T-cell (primary cell): ENCODE data around the gene CDC6. TPM values are rescaled to one million over a fixed set of nuclear protein-coding genes. Genes with fewer than 3 reads are reported as not detected.

ENCODE experiments used
- ATAC-seq, 4 experiments: fragments of 200-7000 bp in 3 of 4; fragments of 150-1000 bp in 1 of 4; cut with Tn5 transposase; replicated peaks in 1 of 4; 1 replicate in 3 of 4; 2 replicates in 1 of 4; pipeline ENCODE4 v1.10.0; 2021; ENCODE audit warnings: moderate library complexity in 3 of 4, mild to moderate bottlenecking in 2 of 4, moderate number of reproducible peaks in 1 of 4
- CTCF ChIA-PET, 2 donors: fragments of 300-600 bp; sonication (Branson Sonifier 250); formaldehyde crosslinking; loops; one replicate each; lab custom pipeline; 2022; ENCODE audit warnings: antibody characterized with exemption in 2 of 2; lab: Charles Lee
- POLR2A ChIA-PET, 2 donors: fragments of 300-600 bp; sonication (Branson Sonifier 250); formaldehyde crosslinking; loops; one replicate each; lab custom pipeline; 2022; ENCODE audit warnings: antibody characterized with exemption in 2 of 2; lab: Charles Lee
- DNase-seq, 35 experiments: peaks; one replicate each; pipeline versions ENCODE4 v3.0.0 to v3.0.0-alpha.2; 2013 to 2023
- H3K27ac ChIP-seq: one replicate; pipeline ENCODE4 v1.5.1; 2013; ENCODE audit warnings: low read length
- H3K27me3 ChIP-seq, 2 experiments: replicated peaks in 1 of 2; 1 replicate in 1 of 2; 2 replicates in 1 of 2; pipeline versions ENCODE4 v1.6.1 to v1.7.0; 2013; ENCODE audit warnings: low read length in 1 of 2, mixed read lengths in 1 of 2; ENCODE audit not compliant: control insufficient read depth in 2 of 2, insufficient read depth in 2 of 2; ENCODE audit errors: extremely low read depth in 1 of 2
- H3K36me3 ChIP-seq, 2 donors: 1 replicate in 1 of 2; 2 replicates in 1 of 2; pipeline versions ENCODE4 v1.6.1 to v1.7.0; 2013; ENCODE audit warnings: low read length in 1 of 2; ENCODE audit not compliant: control insufficient read depth in 2 of 2, insufficient read depth in 1 of 2; ENCODE audit errors: extremely low read depth in 1 of 2
- H3K4me1 ChIP-seq, 2 experiments: 1 replicate in 1 of 2; 2 replicates in 1 of 2; pipeline versions ENCODE4 v1.6.1 to v1.7.0; 2013; ENCODE audit warnings: low read length in 2 of 2, mixed read lengths in 1 of 2; ENCODE audit not compliant: insufficient read depth in 2 of 2, control insufficient read depth in 1 of 2; ENCODE audit errors: extremely low read depth in 1 of 2
- H3K4me3 ChIP-seq, 2 donors: 1 replicate in 1 of 2; 2 replicates in 1 of 2; pipeline versions ENCODE4 v1.5.1 to v1.7.0; 2013; ENCODE audit warnings: mild to moderate bottlenecking in 2 of 2, low read length in 1 of 2, moderate library complexity in 1 of 2; ENCODE audit not compliant: control insufficient read depth in 1 of 2; ENCODE audit errors: extremely low read depth in 1 of 2
- H3K9me3 ChIP-seq: 2 replicates; pipeline ENCODE4 v1.7.0; 2013
- H3K27ac Mint-ChIP-seq, 2 donors: one replicate each; pipeline ENCODE4 v1.8.0; 2020 to 2021; ENCODE audit warnings: mild to moderate bottlenecking in 2 of 2, mixed read lengths in 2 of 2
- H3K27me3 Mint-ChIP-seq, 2 donors: one replicate each; pipeline ENCODE4 v1.8.0; 2021 to 2022; ENCODE audit warnings: mixed read lengths in 2 of 2
- H3K36me3 Mint-ChIP-seq: one replicate; pipeline ENCODE4 v1.8.0; 2021; ENCODE audit warnings: mixed read lengths
- H3K4me1 Mint-ChIP-seq, 3 donors: one replicate each; pipeline ENCODE4 v1.8.0; 2020 to 2022; ENCODE audit warnings: mixed read lengths in 3 of 3, mild to moderate bottlenecking in 1 of 3
- H3K4me3 Mint-ChIP-seq, 3 donors: one replicate each; pipeline ENCODE4 v1.8.0; 2020 to 2022; ENCODE audit warnings: mild to moderate bottlenecking in 3 of 3, mixed read lengths in 3 of 3, moderate library complexity in 3 of 3
- H3K9me3 Mint-ChIP-seq, 3 donors: one replicate each; pipeline ENCODE4 v1.8.0; 2020 to 2022; ENCODE audit warnings: mixed read lengths in 3 of 3
- WGBS: methylation state at CpG from one replicate; pipeline ENCODE4 v1.1.5; 2013; ENCODE audit warnings: missing lambda C conversion rate; ENCODE audit not compliant: insufficient coverage; 5-methylcytosine and 5-hydroxymethylcytosine counted together
- total RNA-seq, 35 experiments: library from RNA in 6 of 35; stranded (reverse) in 6 of 35; fragments of 120-200 nt in 1 of 35; gene quantifications; one replicate each; pipeline versions ENCODE4 v1.2.1 to v1.2.4 and lab custom pipeline; 2013 to 2026

The CDC6 gene
- total RNA-seq, 5 donors from 2014 or later (not counting 1 experiment from before 2014, with no cell fraction given), result 1.3 to 3.2 (median 2.1) TPM

GRCh38 chr17:40307001-40307730, 19.5 kb downstream of the CDC6 start:
- Histone ChIP-seq H3K36me3 (no peaks in the 10 kb centered on the region), H3K9me3 (no peaks in the 10 kb centered on the region), H3K27me3 (no peaks in the 10 kb centered on the region), H3K4me1 (peaks cover 49 to 69% of the 10 kb centered on the region in 2 experiments), H3K27ac (peak overlapping the region; percentile 39), H3K4me3 (no peak overlapping the region)
- Mint-ChIP-seq H3K4me3 (no peak overlapping the region), H3K27me3 (no peaks in the 10 kb centered on the region), H3K36me3 (no peaks in the 10 kb centered on the region), H3K9me3 (no peaks in the 10 kb centered on the region), H3K4me1 (peaks cover 16 to 30% (median 29%) of the 10 kb centered on the region in 3 donors), H3K27ac (no peak overlapping the region)
- DNase-seq, result peak in 1 of 35 experiments; percentile 40
- peak in 1 of 4 experiments; percentile 48 for ATAC-seq
- ChIA-PET POLR2A (interaction anchor here (0.6 to 1.6 kb wide), 7 partner anchors 10 to 64 kb away, joined by 3 to 7 read pairs (median 3); no protein-coding TSS in a partner anchor), CTCF (interaction anchor here (0.5 to 2.2 kb wide), 17 partner anchors 8 to 311 kb away, joined by 3 to 24 read pairs (median 5); partner anchors contain the start of gene TOP2A (in 1 of the 2))
- WGBS, result 36% methylated on average over 3 of the region's 10 CpGs

DNA sequence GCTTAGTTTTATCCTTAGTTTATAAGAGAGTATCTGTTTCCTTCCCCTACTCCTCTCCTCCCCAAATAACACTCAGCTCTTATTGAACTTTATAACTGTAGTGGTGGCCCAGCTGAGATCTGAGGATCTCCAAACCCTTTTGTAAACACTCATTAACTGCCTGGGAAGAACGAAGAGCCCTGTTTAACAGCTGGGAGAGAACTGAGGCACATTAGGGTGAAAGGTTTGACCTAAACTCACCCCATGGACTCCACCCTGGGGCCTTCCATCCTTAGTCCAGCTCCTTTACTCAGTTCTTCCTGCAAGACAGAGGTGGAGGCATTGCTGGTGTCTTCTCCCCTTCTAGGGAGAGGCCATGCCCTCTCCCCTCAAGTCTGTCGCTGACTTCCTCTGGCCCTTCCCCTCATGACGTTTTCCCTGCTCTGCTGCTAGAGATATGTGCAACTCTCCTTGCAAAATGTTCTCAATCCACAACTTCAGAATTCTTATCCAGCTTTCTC, 20.1 kb downstream of the CDC6 start:
- 45% methylated on average over 2 of the region's 3 CpGs for WGBS
- ChIA-PET CTCF (interaction anchor here (0.6 to 2.2 kb wide), 11 partner anchors 9 to 311 kb away, joined by 3 to 24 read pairs (median 6); partner anchors contain the start of gene TOP2A (in 1 of the 2)), POLR2A (interaction anchor here (0.6 to 1.6 kb wide), 6 partner anchors 9 to 65 kb away, joined by 3 to 7 read pairs (median 3); no protein-coding TSS in a partner anchor)
- ATAC-seq (no peak), DNase-seq (no peak)
- no peaks in the 10 kb centered on the region for H3K27me3 ChIP-seq
- H3K4me1 ChIP-seq, result peaks cover 49 to 75% of the 10 kb centered on the region in 2 experiments
- Mint-ChIP-seq H3K36me3 (no peaks in the 10 kb centered on the region), H3K27ac (no peak overlapping the region), H3K4me1 (peaks cover 15 to 34% (median 34%) of the 10 kb centered on the region in 3 donors), H3K9me3 (no peaks in the 10 kb centered on the region), H3K4me3 (no peak overlapping the region), H3K27me3 (no peaks in the 10 kb centered on the region)
- H3K9me3 ChIP-seq, result no peaks in the 10 kb centered on the region
- H3K4me3 ChIP-seq, result no peak overlapping the region
- H3K36me3 ChIP-seq, result no peaks in the 10 kb centered on the region
- peak overlapping the region; percentile 39 for H3K27ac ChIP-seq

DNA sequence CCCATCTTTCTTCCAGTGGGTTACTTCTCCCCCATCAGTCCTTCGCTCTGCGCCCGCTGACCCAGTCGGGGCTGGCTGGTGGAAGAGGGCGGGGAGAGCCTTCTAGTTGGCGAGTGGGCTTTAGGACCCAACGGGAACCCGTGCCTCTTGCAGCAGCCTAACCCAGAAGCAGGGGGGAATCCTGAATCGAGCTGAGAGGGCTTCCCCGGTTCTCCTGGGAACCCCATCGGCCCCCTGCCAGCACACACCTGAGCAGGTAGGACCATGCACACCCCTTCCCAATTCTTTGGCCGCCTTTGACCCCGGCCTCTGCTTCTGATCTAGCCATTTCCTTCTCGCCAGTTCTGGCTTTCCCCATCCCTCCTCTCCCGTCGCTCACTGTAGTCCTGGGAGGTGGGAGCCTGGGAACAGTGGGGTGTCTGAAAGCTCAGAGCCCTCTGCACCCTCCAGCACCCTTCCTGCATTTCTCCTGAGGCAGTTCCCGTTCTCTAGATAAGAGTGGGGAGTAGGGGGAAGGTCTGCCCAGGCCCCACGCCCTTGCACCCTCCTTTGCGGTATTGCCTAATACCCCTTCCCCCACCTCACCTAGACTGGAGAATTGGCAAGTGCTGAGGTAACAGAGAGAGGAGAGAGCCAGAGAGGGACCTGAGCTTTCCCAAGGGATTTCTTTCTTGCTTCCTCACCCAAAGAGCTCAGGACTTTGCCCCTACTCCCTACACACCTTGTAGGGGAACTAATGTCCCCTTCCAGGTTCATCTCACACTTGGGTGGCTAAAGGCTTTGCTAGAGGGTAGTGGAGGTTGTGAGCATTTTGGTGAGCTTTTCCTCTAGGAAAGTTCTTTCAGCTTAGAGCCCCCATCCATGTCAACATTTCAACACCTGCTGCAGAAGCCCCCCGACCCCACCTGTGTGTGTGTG, 21.6 kb downstream of the CDC6 start, which contains the start of gene RARA:
Gene RARA (plus strand): TSS at position 150 of the 918 bp plus-strand sequence. CDS start 22,039 bp downstream, outside the sequence.
- peaks cover 41 to 74% of the 10 kb centered on the region in 2 experiments for H3K4me1 ChIP-seq
- Mint-ChIP-seq H3K9me3 (no peaks in the 10 kb centered on the region), H3K27me3 (no peaks in the 10 kb centered on the region), H3K27ac (peak within 1 kb of the TSS; percentile 33 to 61), H3K4me1 (peaks cover 9 to 33% (median 32%) of the 10 kb centered on the region in 3 donors), H3K36me3 (no peaks in the 10 kb centered on the region), H3K4me3 (peak within 1 kb of the TSS in 1 of 3 donors; percentile 31)
- DNase-seq (peak in 4 of 35 experiments; percentile 20 to 55 (median 42)), ATAC-seq (peak; percentile 31 to 53 (median 34))
- no peaks in the 10 kb centered on the region for H3K9me3 ChIP-seq
- H3K27me3 ChIP-seq, result no peaks in the 10 kb centered on the region
- H3K27ac ChIP-seq, result peak within 1 kb of the TSS; percentile 1
- POLR2A ChIA-PET, result interaction anchor here in 1 of 2 donors (0.5 to 0.6 kb wide), 2 partner anchors 41 to 77 kb away, joined by 5 to 11 read pairs; no protein-coding TSS in a partner anchor
- no peaks in the 10 kb centered on the region for H3K36me3 ChIP-seq
- WGBS, result 42% methylated on average over 5 of the region's 20 CpGs
- H3K4me3 ChIP-seq, result peak within 1 kb of the TSS; percentile 29 to 71
- CTCF ChIA-PET, result interaction anchor here (0.6 to 2.6 kb wide), 6 partner anchors 10 to 109 kb away, joined by 3 to 10 read pairs (median 4); partner anchors contain the start of gene TOP2A (in 1 of the 2)

GRCh38 chr17:40309949-40310510, 22.4 kb downstream of the CDC6 start:
- Mint-ChIP-seq H3K4me1 (peaks cover 16 to 38% (median 37%) of the 10 kb centered on the region in 3 donors), H3K36me3 (no peaks in the 10 kb centered on the region), H3K4me3 (peak overlapping the region in 1 of 3 donors; percentile 31), H3K9me3 (no peaks in the 10 kb centered on the region), H3K27ac (peak overlapping the region; percentile 38 to 61), H3K27me3 (no peaks in the 10 kb centered on the region)
- Histone ChIP-seq H3K27ac (peak overlapping the region; percentile 1), H3K36me3 (no peaks in the 10 kb centered on the region), H3K9me3 (no peaks in the 10 kb centered on the region), H3K4me1 (peaks cover 45 to 80% of the 10 kb centered on the region in 2 experiments), H3K4me3 (peak overlapping the region; percentile 19 to 29), H3K27me3 (no peaks in the 10 kb centered on the region)
- WGBS, result 40% methylated on average over 1 of the region's 2 CpGs
- POLR2A ChIA-PET, result interaction anchor here in 1 of 2 donors (0.5 to 0.6 kb wide), 2 partner anchors 11 to 40 kb away, joined by 3 to 11 read pairs; no protein-coding TSS in a partner anchor
- CTCF ChIA-PET, result interaction anchor here (0.6 to 2.6 kb wide), 6 partner anchors 9 to 108 kb away, joined by 3 to 10 read pairs (median 4); partner anchors contain the start of gene TOP2A (in 1 of the 2)
- ATAC-seq, result peak in 2 of 4 experiments; percentile 23 to 25
- DNase-seq, result no peak

DNA sequence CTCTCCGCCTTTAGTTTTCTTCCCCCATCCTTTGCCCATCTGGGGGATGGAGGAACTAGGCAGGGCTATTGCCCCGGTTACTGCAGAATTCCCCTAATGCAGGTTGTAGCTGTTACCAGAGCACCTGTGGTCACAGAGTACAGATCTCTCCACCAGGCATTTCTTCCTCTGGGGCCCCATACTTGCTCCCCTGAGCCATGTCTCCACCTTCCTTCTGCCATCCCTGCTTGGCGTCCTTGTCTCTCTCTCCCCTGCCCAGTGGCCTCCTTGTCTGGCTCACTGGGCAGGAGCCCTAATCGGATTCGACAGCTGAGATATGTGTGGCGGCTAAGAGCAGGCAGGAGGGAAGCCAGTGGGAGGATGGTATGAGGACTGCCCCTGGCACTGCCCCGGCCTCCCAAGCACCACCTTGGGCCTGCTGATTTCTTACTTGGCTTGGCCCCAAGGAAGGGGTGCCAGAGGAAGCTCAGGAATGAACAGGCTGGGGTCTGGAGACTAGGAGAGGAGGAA, 23.3 kb downstream of the CDC6 start:
- H3K36me3 ChIP-seq, result no peaks in the 10 kb centered on the region
- Mint-ChIP-seq H3K27ac (no peak overlapping the region), H3K4me1 (peaks cover 25 to 47% (median 46%) of the 10 kb centered on the region in 3 donors), H3K36me3 (no peaks in the 10 kb centered on the region), H3K4me3 (no peak overlapping the region), H3K9me3 (no peaks in the 10 kb centered on the region), H3K27me3 (no peaks in the 10 kb centered on the region)
- WGBS, result 94% methylated on average over 4 of the region's 7 CpGs
- no peak overlapping the region for H3K4me3 ChIP-seq
- no peaks in the 10 kb centered on the region for H3K9me3 ChIP-seq
- no peak for ATAC-seq
- no peak for DNase-seq
- H3K4me1 ChIP-seq, result peaks cover 53 to 89% of the 10 kb centered on the region in 2 experiments
- POLR2A ChIA-PET, result interaction anchor here in 1 of 2 donors (0.6 kb wide), 1 partner anchor 12 kb away, joined by 3 read pairs; no protein-coding TSS in a partner anchor
- H3K27me3 ChIP-seq, result no peaks in the 10 kb centered on the region
- CTCF ChIA-PET, result interaction anchor here (0.5 to 2.6 kb wide), 2 partner anchors 44 to 65 kb away, joined by 3 to 10 read pairs; no protein-coding TSS in a partner anchor
- no peak overlapping the region for H3K27ac ChIP-seq
